T-helper 1 cell treated with Interleukin-12 subunit alpha and Interleukin-12 subunit beta and Interleukin-4 antibody, amounts not matched to agents 30 ng/mL and 1 ng/mL, for 36 hours (primary cell): Measurements from ENCODE around the gene RASL11A. TPM values are rescaled to one million over a fixed set of nuclear protein-coding genes. Genes with fewer than 3 reads are reported as not detected.

Experiments used
- total RNA-seq: library from RNA; stranded (reverse); gene quantifications from 2 replicates; pipeline ENCODE4 v1.2.3, GENCODE V29; 2022

Gene RASL11A
- total RNA-seq, 1 donor from 2014 or later: 2.6 TPM

Other genes starting within 250 kb of the RASL11A start
- 34.7 and 35.3 TPM in 2 replicates for gene USP12, start 99.0 kb upstream of the RASL11A start, total RNA-seq
- gene RPL21, start 19.3 kb upstream of the RASL11A start, total RNA-seq: 847 and 857 TPM in 2 replicates
- gene GTF3A, start 153.8 kb downstream of the RASL11A start, total RNA-seq: 198 TPM in 2 replicates
- gene MTIF3, start 179.7 kb downstream of the RASL11A start, total RNA-seq: 47.6 and 52.6 TPM in 2 replicates